SW 1271 (cell line): ENCODE data around the gene FAM168A.
"Not testable (repeated sequence)": the region's sequence is repeated elsewhere in the genome, so short reads cannot be mapped to it uniquely, and the experiment has no call there.

Source experiments
- DNase-seq, 2 experiments: peaks; one replicate each; lab custom pipeline; 2025; lab: John Stamatoyannopoulos, UW

FAM168A gene

DNA sequence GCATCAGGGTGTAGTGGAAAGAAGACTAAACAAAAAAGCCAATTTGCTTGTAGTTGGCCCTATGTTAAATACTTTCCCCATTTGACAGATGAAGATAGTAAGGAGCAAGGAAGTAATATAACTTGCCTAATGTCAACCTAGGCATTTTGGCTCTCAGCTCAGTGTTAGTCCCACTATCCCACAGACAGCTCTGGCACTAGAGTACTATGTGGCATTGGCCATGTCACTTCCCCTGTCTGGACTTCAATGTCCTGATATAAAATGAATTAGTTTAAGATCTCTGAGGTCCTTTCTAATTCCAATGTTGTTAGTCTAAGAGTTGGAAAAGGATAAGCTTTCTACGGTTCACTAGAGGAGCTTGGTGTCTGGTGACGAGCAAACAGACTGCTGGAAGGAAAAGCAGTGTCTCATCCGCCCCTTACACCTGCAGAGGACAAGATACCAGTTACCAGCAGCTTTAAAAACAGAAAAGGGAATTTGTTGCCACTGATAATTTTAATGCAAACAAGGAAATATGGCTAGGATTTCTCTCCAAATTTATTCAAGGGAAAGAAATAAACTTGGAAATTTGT, 129.2 kb downstream of the FAM168A start:
- no peak for DNase-seq

- no peak for DNase-seq
These were observed 130.4 kb downstream of the FAM168A start for GRCh38 chr11:73467505-73467904.

GRCh38 chr11:73466643-73467042, 131.3 kb downstream of the FAM168A start:
- DNase-seq, result no peak

GRCh38 chr11:73465871-73466270, 132.0 kb downstream of the FAM168A start:
- no peak for DNase-seq

DNA sequence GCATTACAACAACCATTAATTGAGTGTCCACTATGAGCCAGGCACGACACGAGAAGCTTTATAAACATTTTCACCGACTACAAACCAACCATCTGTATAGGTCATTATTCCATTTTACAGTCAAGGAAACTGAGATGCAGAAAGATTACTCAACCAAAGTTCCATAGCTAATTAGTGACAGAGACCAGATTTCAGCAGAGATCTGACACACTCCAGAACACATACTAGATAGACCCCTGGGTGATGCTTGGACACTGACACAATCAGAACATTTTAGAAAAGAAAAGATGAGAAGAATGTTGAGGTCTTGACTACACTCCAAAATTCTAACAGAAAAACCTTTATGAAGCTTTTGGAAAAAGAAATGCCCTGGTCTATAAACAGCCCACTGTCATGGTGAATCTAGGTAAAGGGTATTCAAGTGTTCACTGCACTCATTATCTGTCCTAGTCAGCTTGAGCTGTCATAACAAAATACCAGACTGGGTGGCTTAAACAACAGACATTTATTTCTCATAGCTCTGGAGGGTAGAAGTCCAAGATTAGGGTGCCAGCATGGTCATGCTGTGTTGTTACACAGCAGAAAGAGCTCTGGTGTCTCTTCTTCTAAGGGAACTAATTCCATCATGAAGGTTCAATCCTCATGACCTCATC, 132.8 kb downstream of the FAM168A start:
- DNase-seq, result no peak

DNA sequence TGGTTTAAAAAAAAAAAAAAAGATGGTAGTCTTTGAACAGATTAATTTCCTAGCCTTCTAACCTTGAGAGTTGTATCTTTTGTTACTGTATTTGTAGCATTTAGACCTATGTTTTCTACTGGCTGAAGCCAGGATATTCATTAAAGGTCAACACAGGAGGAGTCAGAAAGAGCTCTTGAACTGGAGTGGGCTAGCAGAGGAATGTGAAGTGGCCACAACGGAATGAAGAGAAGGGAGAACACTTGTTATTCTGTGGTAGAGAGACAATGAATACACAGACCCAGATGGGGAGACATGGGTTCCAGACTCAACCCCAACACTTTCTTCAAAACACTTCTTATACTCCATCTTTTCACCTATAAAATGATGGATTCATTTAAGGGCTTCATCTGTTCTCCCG, 133.6 kb downstream of the FAM168A start:
- DNase-seq, result no peak

DNA sequence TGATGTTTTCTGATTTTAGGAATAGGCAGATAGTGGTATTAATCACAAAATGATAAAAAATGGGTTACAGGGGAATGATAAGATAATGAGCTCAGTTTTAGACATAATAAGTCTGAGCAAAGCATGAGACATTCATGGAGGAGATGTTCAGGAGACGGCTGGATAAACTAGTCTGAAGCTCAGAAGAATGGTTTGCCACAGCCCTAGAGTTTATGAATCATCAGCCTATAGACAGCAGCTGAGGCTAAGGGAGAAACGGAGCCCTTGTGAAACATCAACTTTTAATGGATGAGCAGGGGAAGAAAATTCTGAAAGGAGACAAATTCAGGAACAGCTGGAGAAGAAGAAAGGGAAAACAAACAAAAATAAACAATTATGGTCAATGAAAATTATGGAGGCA, 134.6 kb downstream of the FAM168A start:
- no peak for DNase-seq

- DNase-seq, result no peak
These were observed 135.9 kb downstream of the FAM168A start for GRCh38 chr11:73461964-73462363.

GRCh38 chr11:73461335-73461840, 136.5 kb downstream of the FAM168A start:
- no peak for DNase-seq

DNA sequence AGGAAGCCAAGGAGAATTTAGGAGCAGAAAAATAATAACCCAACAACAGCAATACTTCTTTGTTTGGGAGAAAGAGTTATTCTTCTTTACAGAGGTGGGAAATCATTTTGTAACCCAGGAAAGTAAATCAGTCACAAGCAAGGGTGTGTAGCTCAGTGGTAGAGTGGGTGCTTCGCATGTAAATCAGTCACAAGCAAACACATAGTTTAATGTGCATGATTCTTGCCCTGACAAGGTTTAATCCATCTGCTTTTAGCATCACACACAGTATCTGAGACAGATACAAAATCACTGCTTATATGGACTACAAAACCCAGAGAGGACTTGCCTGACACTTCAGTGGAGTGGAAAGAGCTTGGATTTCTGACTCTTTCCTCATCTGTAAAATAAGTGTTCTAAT, 139.7 kb downstream of the FAM168A start:
- no peak for DNase-seq

GRCh38 chr11:73454987-73455386, 142.9 kb downstream of the FAM168A start:
- DNase-seq, result no peak

DNA sequence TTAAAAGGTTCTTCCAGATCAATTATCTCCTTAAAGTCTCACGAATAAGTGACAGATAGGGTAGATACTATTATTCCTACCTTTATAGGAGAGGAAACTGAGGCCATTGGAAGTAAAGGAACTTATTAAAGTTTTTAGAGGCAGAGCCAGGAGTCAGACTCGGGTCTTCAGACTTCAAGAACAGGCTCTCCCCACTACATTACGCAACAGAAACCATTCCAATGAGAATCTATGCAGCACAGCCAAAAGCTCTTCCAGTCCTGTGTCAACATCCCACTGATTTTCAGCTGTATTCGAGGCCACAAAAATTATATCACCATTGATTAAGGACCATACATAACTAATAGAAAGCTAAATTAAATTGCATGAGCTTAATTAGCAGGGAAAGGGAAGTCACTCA, 144.3 kb downstream of the FAM168A start:
- no peak for DNase-seq

- no peak for DNase-seq
These were observed 145.2 kb downstream of the FAM168A start for GRCh38 chr11:73452726-73453125.

- DNase-seq, result no peak
These were observed 146.0 kb downstream of the FAM168A start for GRCh38 chr11:73451896-73452295.

- DNase-seq, result no peak
These were observed 151.1 kb downstream of the FAM168A start for GRCh38 chr11:73446766-73447165.

DNA sequence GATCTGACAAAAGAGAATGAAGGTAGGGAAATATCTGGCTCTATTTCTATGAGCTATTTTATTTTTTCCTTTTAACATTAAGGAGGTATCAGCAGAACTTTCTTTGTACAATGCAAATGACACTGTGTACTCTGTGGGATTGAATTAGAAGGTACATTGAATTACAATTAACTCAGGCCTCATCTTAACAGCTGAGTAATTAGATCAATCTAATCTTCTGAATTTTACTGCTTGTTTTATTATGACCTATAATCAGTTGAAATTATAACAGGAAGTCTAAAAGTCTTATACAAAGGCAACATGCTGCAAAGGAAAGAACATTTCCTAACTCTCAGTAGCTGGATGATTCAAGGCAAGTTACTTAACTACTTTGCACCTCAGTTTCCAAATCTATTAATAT, 151.9 kb downstream of the FAM168A start:
- DNase-seq, result no peak

DNA sequence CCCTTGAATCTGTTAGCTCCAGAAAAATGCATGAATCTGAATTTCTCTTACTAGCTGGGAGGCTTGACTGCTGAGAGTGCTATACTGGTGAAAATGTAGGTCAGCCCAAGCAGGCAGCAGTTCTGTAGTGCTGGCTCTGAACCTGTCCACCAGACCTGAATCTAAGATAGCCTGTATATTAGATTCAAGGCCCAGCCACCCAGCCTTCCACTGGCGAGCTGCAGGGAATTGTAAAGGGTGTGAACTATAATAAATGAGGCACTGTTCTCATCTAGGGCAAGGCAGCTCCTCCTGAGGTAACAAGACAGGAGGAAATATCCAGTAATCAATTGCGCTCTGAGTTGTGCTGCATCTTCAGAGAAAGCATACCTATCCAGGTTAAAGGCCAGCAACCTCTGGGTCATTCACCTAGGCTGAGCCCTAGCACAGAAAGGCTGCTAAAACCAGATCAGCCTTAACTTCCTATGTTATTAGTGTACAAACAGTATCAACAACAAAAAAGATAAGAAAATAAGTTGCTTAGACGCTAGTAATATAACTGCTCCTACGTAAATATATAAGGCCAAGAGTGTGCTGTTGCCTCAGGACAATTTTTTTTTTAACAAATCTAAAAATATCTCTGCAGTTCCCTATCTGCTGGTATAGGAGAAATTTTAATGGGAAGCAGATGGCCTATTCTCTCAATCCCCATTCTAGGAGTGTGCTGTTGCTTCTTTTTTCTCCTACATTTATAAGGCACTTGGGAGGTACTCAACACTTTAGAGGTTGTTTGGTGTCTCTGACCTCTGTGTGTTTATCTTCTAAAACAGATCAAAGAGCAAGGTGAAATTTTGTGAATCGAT, 158.7 kb downstream of the FAM168A start:
- no peak for DNase-seq

DNA sequence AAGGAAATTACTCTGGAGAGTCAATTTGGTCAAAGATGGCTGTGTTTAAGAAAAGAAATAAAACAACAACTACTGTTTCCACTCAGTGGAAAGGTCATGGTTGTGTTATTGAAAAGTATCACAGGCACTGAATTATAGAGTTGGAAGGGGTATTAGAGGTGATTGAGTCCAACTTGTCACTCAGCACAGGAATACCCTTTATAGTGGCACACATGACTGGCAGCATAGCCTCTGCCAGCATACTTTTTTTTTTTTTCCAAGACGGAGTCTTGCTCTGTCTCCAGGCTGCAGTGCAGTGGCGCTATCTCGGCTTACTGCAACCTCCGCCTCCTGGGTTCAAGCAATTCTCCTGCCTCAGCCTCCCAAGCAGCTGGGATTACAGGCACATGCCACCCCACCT, 161.1 kb downstream of the FAM168A start:
- not testable (repeated sequence) for DNase-seq

DNA sequence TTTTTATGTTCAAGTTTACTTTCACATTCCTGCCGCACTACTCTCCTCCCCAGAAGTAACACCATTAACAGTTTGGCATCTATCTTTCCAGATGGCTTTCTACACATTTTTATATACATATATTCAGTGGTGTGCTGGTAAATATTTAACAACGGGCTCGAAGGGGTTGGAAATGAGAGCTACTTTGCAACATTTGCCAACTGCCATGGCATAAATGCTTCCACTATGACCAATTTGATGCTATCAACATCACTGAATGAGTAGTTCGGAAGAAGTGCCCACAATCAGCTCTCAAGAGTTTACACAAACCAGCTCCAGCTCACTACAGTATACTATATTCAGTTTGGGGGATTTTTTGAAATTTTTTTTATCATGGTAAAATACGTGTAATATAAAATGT, 166.5 kb downstream of the FAM168A start:
- no peak for DNase-seq

GRCh38 chr11:73430326-73430725, 167.6 kb downstream of the FAM168A start:
- no peak for DNase-seq

DNA sequence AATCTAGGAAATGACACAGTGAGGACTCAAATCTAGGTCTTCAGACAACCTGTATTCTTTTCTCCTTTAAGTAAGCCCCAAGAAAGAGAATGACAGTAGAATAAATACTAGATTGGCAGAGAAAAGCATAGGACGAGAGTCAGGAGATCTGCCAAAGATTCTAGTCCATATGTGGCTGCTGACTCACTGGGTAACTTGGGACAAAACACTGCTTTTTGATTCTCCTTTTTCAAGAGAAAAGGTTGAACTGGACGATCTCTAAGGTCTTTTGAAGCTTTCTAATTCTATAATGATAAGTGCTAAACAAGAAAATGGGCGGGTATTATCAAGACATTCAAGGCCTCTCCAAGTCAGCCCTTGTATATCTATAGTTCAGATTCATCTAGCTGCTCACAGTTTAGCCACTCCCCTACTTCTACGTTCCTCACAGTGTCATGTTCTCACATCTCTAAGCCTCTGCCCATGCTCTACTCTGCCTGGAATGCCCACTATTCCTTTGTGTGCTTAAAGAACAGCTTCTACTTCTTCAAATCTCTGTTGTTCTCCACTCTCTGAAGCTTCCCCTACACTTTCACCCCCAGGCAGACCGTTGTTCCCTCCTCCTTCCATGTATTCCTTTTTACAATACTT, 168.7 kb downstream of the FAM168A start:
- no peak for DNase-seq

DNA sequence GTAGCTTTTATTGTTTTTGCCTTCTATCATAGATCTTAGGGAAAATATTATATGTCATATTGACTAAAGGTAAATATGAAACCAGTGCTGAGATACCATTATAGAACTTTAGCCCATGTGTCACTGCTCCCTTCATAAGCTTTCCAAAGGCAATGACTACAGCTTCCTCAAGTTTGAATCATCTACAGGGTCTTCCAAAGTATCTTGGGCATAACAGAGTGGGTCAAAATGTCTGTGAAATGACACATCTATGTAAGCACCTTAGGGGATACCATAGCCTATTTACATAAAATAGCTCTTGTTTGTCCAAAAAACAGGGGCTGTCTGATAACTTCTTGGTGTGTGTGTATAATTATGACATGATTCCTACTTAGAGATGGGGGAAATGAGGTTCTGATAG, 169.2 kb downstream of the FAM168A start:
- DNase-seq, result no peak

DNA sequence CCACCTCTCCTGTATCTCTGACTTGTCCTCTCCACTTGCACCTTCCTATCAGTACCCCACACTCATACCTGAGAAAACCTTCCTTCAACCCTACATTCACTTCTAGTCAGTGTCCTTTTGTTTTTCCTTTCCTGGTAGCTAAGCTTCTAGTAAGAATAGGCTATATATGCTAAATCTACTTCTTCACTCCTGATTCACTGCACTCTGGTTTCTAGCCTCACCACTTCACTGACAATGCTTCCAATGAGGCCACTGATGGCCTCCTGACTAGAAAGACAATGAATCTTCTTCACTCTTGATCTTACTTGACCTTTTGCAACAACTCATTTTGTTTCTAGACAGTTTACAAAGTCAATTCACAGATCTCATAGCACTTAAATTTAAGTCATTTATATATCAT, 169.7 kb downstream of the FAM168A start:
- DNase-seq, result no peak
